DOHH2 (cell line): Measurements from ENCODE around the gene LANCL3.

Experiments
- EZH2phosphoT487 ChIP-seq: fragments of 200-600 bp; sonication (generic); IDR thresholded peaks from 2 replicates; pipeline ENCODE4 v1.6.1; 2017; ENCODE audit warnings: borderline replicate concordance, mild to moderate bottlenecking, antibody characterized with exemption, low read length, moderate library complexity, mixed read lengths
- TF ChIP-seq, protein P1 (sequence below): fragments of 200-600 bp; sonication (generic); IDR thresholded peaks from one replicate; pipeline ENCODE4 v1.5.1; 2014; ENCODE audit warnings: antibody characterized with exemption, mild to moderate bottlenecking, low read depth, low read length; ENCODE audit not compliant: poor library complexity, severe bottlenecking

DNA sequence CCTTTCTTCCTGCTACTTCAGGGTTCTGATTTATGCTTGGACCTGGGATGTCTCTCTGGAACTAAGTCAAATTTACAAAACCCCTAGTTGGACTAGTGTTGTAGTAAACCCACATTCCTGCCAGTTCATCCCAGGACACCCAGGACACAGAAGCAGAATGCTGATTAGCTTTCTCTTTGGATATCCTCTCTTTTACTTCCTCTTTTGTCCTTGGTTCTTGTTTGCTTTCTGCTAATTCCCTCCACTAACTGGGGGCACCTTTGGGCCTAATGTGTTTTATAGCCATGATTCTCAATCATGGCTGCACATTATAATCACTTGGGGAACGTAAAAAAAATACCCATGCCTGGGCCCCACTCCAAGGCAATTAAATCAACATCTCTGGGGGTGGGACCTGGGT, 42.5 kb downstream of the LANCL3 start:
- TF ChIP-seq, protein P1, sequence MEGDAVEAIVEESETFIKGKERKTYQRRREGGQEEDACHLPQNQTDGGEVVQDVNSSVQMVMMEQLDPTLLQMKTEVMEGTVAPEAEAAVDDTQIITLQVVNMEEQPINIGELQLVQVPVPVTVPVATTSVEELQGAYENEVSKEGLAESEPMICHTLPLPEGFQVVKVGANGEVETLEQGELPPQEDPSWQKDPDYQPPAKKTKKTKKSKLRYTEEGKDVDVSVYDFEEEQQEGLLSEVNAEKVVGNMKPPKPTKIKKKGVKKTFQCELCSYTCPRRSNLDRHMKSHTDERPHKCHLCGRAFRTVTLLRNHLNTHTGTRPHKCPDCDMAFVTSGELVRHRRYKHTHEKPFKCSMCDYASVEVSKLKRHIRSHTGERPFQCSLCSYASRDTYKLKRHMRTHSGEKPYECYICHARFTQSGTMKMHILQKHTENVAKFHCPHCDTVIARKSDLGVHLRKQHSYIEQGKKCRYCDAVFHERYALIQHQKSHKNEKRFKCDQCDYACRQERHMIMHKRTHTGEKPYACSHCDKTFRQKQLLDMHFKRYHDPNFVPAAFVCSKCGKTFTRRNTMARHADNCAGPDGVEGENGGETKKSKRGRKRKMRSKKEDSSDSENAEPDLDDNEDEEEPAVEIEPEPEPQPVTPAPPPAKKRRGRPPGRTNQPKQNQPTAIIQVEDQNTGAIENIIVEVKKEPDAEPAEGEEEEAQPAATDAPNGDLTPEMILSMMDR = no peak
- no peak for TF ChIP-seq EZH2phosphoT487
